ENCODE results near the gene ROGDI. TPM values are rescaled to one million over a fixed set of nuclear protein-coding genes. Genes with fewer than 3 reads are reported as not detected.

ROGDI gene
- polyA plus RNA-seq, 2 of the 4 experiments (the other 2 are of a cell fraction): 7.2 to 15.1 TPM

GRCh38 chr16:4846901-4847773 lies 44.7 kb upstream of the ROGDI start, which contains the start of the genes GLYR1 and UBN1 (continued):
- TF ChIP-seq RCOR1 (IDR thresholded peaks at IDR 0.05; ENCODE audit: low read depth, low read length) (no peak), CBX2 (IDR thresholded peaks at IDR 0.05; ENCODE audit: borderline replicate concordance, low read depth) (no peak), RFX5 (IDR thresholded peaks at IDR 0.05) (peak; percentile 81), JUN (IDR thresholded peaks at IDR 0.05) (peak; percentile 41 to 64; a peak in 3 of 5 replicates), CHD4 (IDR thresholded peaks at IDR 0.05; ENCODE audit: borderline replicate concordance) (no peak), REST (IDR thresholded peaks at IDR 0.05) (no peak), POLR2A (IDR thresholded peaks at IDR 0.05; ENCODE audit: low read length) (peak; percentile 84), HMGXB4 (CRISPR knock-in tag; IDR thresholded peaks at IDR 0.05; ENCODE audit: borderline replicate concordance) (peak; percentile 10; the same call in 1 of the 2 replicates), MAZ (IDR thresholded peaks at IDR 0.05; ENCODE audit: borderline replicate concordance, low read depth, low read length) (no peak), NFE2L2 (conservative IDR thresholded peaks at IDR 0.05; ENCODE audit: low read length) (no peak), NR3C1 (IDR thresholded peaks at IDR 0.05) (no peak), HOXA7 (CRISPR knock-in tag; IDR thresholded peaks at IDR 0.05) (no peak), HEYL (CRISPR knock-in tag; IDR thresholded peaks at IDR 0.05) (no peak), ZSCAN20 (CRISPR knock-in tag; IDR thresholded peaks at IDR 0.05) (no peak), USF2 (IDR thresholded peaks at IDR 0.05) (peak; percentile 100), ELK1 (IDR thresholded peaks at IDR 0.05; ENCODE audit: low read depth, low read length) (no peak), CEBPB (IDR thresholded peaks at IDR 0.05) (no peak), SREBF2 (IDR thresholded peaks at IDR 0.05) (no peak), ATOH8 (CRISPR knock-in tag; IDR thresholded peaks at IDR 0.05; ENCODE audit: low read depth) (no peak), ZC3H11A (IDR thresholded peaks at IDR 0.05) (no peak), KDM1A (IDR thresholded peaks at IDR 0.05; ENCODE audit: low read depth) (no peak), NPAS2 (CRISPR knock-in tag; IDR thresholded peaks at IDR 0.05; ENCODE audit: borderline replicate concordance) (0 out of 2 replicates have a peak, but pooled peaks have one; percentile 26), ZNF302 (CRISPR knock-in tag; IDR thresholded peaks at IDR 0.05) (no peak), FOSL2 (IDR thresholded peaks at IDR 0.05) (no peak), FOSL2 (CRISPR knock-in tag; IDR thresholded peaks at IDR 0.05) (peak; percentile 59), TFCP2L1 (CRISPR knock-in tag; IDR thresholded peaks at IDR 0.05) (peak; percentile 7; the same call in 1 of the 2 replicates), BHLHE40 (IDR thresholded peaks at IDR 0.05; ENCODE audit: low read depth, low read length) (no peak), EHMT2 (IDR thresholded peaks at IDR 0.05; ENCODE audit: low read depth) (no peak), CHD2 (IDR thresholded peaks at IDR 0.05; ENCODE audit: low read length, partially characterized antibody) (no peak), CBX8 (IDR thresholded peaks at IDR 0.05) (no peak), FOSB (CRISPR knock-in tag; IDR thresholded peaks at IDR 0.05) (no peak)
- TF ChIP-seq, protein P1, sequence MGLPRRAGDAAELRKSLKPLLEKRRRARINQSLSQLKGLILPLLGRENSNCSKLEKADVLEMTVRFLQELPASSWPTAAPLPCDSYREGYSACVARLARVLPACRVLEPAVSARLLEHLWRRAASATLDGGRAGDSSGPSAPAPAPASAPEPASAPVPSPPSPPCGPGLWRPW (IDR thresholded peaks at IDR 0.05): no peak
- TF ChIP-seq, protein P2, sequence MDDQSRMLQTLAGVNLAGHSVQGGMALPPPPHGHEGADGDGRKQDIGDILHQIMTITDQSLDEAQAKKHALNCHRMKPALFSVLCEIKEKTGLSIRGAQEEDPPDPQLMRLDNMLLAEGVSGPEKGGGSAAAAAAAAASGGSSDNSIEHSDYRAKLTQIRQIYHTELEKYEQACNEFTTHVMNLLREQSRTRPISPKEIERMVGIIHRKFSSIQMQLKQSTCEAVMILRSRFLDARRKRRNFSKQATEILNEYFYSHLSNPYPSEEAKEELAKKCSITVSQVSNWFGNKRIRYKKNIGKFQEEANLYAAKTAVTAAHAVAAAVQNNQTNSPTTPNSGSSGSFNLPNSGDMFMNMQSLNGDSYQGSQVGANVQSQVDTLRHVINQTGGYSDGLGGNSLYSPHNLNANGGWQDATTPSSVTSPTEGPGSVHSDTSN (IDR thresholded peaks at IDR 0.05): 0 out of 2 replicates have a peak, but pooled peaks have one; percentile 0
- TF ChIP-seq, protein P3, sequence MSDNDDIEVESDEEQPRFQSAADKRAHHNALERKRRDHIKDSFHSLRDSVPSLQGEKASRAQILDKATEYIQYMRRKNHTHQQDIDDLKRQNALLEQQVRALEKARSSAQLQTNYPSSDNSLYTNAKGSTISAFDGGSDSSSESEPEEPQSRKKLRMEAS (IDR thresholded peaks at IDR 0.05): peak; percentile 78

Data from A549 (cell line).